ENCODE data around the gene SLAIN2. TPM values are rescaled to one million over a fixed set of nuclear protein-coding genes. Genes with fewer than 3 reads are reported as not detected.

Gene SLAIN2
- total RNA-seq, 1 donor from 2014 or later = 62.1 TPM

GRCh38 chr4:48421101-48421500 lies 79.8 kb downstream of the SLAIN2 start:
- Mint-ChIP-seq H3K27ac (no peak overlapping the region), H3K36me3 (ENCODE audit: low read depth) (peaks cover 56% of the 10 kb centered on the region), H3K4me1 (no peaks in the 10 kb centered on the region), H3K4me3 (no peak overlapping the region), H3K27me3 (no peaks in the 10 kb centered on the region), H3K9me3 (no peaks in the 10 kb centered on the region)
- DNase-seq (no peak), ATAC-seq (ENCODE audit: low read depth) (no peak)
- POLR2A ChIA-PET = no interaction called here
- TF ChIP-seq, protein P1, sequence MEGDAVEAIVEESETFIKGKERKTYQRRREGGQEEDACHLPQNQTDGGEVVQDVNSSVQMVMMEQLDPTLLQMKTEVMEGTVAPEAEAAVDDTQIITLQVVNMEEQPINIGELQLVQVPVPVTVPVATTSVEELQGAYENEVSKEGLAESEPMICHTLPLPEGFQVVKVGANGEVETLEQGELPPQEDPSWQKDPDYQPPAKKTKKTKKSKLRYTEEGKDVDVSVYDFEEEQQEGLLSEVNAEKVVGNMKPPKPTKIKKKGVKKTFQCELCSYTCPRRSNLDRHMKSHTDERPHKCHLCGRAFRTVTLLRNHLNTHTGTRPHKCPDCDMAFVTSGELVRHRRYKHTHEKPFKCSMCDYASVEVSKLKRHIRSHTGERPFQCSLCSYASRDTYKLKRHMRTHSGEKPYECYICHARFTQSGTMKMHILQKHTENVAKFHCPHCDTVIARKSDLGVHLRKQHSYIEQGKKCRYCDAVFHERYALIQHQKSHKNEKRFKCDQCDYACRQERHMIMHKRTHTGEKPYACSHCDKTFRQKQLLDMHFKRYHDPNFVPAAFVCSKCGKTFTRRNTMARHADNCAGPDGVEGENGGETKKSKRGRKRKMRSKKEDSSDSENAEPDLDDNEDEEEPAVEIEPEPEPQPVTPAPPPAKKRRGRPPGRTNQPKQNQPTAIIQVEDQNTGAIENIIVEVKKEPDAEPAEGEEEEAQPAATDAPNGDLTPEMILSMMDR (IDR thresholded peaks at IDR 0.05) = no peak
- CTCF ChIA-PET = no interaction called here
- intact Hi-C loops (cut with micrococcal nuclease) = no loop called here

DNA sequence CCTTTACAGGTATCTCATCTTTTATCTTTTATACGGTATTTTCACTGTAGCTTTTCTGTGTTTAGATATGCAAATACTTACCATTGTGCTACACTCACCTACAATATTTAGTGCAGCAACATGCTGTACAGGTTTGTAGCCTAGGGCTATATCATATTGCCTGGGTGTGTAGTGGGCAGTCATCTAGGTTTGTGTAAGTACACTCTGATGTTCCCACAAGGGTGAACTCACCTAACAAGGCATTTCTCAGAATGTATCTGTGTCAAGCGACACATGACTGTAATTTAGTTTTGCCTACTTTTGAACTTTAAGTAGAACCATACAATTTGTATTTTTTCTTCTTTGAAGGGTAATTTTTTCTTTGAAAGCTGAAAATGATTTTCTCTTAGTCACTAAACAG lies 87.6 kb downstream of the SLAIN2 start:
- TF ChIP-seq, protein P1 (IDR thresholded peaks at IDR 0.05) = no peak
- H3K36me3 Mint-ChIP-seq (ENCODE audit: low read depth) = peaks cover 19% of the 10 kb centered on the region
- H3K4me3 Mint-ChIP-seq = no peak overlapping the region
- H3K4me1 Mint-ChIP-seq = no peaks in the 10 kb centered on the region
- DNase-seq (no peak), ATAC-seq (ENCODE audit: low read depth) (no peak)
- CTCF ChIA-PET = no interaction called here
- intact Hi-C loops (cut with micrococcal nuclease) = no loop called here
- H3K9me3 Mint-ChIP-seq = no peaks in the 10 kb centered on the region
- POLR2A ChIA-PET = no interaction called here
- no peaks in the 10 kb centered on the region for H3K27me3 Mint-ChIP-seq
- no peak overlapping the region for H3K27ac Mint-ChIP-seq

- intact Hi-C loops (cut with micrococcal nuclease) = no loop called here
- Mint-ChIP-seq H3K9me3 (no peaks in the 10 kb centered on the region), H3K4me1 (no peaks in the 10 kb centered on the region), H3K4me3 (no peak overlapping the region), H3K36me3 (ENCODE audit: low read depth) (peaks cover 17% of the 10 kb centered on the region), H3K27ac (no peak overlapping the region), H3K27me3 (no peaks in the 10 kb centered on the region)
- TF ChIP-seq, protein P1 (IDR thresholded peaks at IDR 0.05) = no peak
- POLR2A ChIA-PET = interaction anchor here (0.6 kb wide), 1 partner anchor 71 kb away, joined by 4 read pairs; no protein-coding TSS in a partner anchor
- DNase-seq = no peak
- CTCF ChIA-PET = no interaction called here
- no peak for ATAC-seq (ENCODE audit: low read depth)
Measured at GRCh38 chr4:48429709-48430474, 88.6 kb downstream of the SLAIN2 start.

- no peak for ATAC-seq (ENCODE audit: low read depth)
- Mint-ChIP-seq H3K27me3 (no peaks in the 10 kb centered on the region), H3K9me3 (no peaks in the 10 kb centered on the region), H3K36me3 (ENCODE audit: low read depth) (peaks cover 14% of the 10 kb centered on the region), H3K4me1 (no peaks in the 10 kb centered on the region), H3K27ac (no peak overlapping the region), H3K4me3 (no peak overlapping the region)
- TF ChIP-seq, protein P1 (IDR thresholded peaks at IDR 0.05) = no peak
- DNase-seq = no peak
- intact Hi-C loops (cut with micrococcal nuclease) = no loop called here
- ChIA-PET POLR2A (no interaction called here), CTCF (no interaction called here)
Measured at GRCh38 chr4:48431401-48431800, 90.1 kb downstream of the SLAIN2 start.

- Mint-ChIP-seq H3K4me3 (no peak overlapping the region), H3K9me3 (no peaks in the 10 kb centered on the region), H3K4me1 (no peaks in the 10 kb centered on the region), H3K36me3 (ENCODE audit: low read depth) (peaks cover 10% of the 10 kb centered on the region), H3K27me3 (no peaks in the 10 kb centered on the region), H3K27ac (no peak overlapping the region)
- ATAC-seq (ENCODE audit: low read depth) (no peak), DNase-seq (no peak)
- intact Hi-C loops (cut with micrococcal nuclease) = no loop called here
- POLR2A ChIA-PET = no interaction called here
- CTCF ChIA-PET = no interaction called here
- TF ChIP-seq, protein P1 (IDR thresholded peaks at IDR 0.05) = no peak
Measured at GRCh38 chr4:48432017-48432416, 90.7 kb downstream of the SLAIN2 start.

Data from activated B cell treated with CpG ODN at 0.5 μM for 24 hours (primary cell).